Measurements from ENCODE around the gene SOX13.
A peak's percentile ranks its signal among the peaks of the same experiment; 100 is the strongest.

SOX13 gene

GRCh38 chr1:204154568-204155255 lies 81.8 kb downstream of the SOX13 start:
- DNase-seq = peak; percentile 17

- no peak for DNase-seq
Measured at GRCh38 chr1:204155881-204156280, 83.0 kb downstream of the SOX13 start.

GRCh38 chr1:204157962-204158361 lies 85.0 kb downstream of the SOX13 start:
- no peak for DNase-seq

- DNase-seq = no peak
Measured at GRCh38 chr1:204161609-204162493, 88.9 kb downstream of the SOX13 start.

GRCh38 chr1:204162494-204163074 lies 89.7 kb downstream of the SOX13 start:
- DNase-seq = peak; percentile 80

- DNase-seq = no peak
Measured at GRCh38 chr1:204166219-204166618, 93.3 kb downstream of the SOX13 start, which contains the start of gene REN. TSS of gene REN (minus strand) at chr1:204166337. CDS start at chr1:204166293, 44 bp downstream.

GRCh38 chr1:204167730-204168129 lies 94.8 kb downstream of the SOX13 start:
- DNase-seq = no peak

GRCh38 chr1:204169858-204170257 lies 96.9 kb downstream of the SOX13 start:
- DNase-seq = no peak

- no peak for DNase-seq
Measured at GRCh38 chr1:204170494-204171155, 97.7 kb downstream of the SOX13 start.

GRCh38 chr1:204171751-204172178 lies 98.8 kb downstream of the SOX13 start:
- no peak for DNase-seq

GRCh38 chr1:204172404-204173029 lies 99.6 kb downstream of the SOX13 start:
- no peak for DNase-seq

GRCh38 chr1:204174958-204175357 lies 102.0 kb downstream of the SOX13 start:
- DNase-seq = no peak

- no peak for DNase-seq
Measured at GRCh38 chr1:204176049-204176448, 103.1 kb downstream of the SOX13 start.

- no peak for DNase-seq
Measured at GRCh38 chr1:204177133-204177532, 104.2 kb downstream of the SOX13 start.

Measured in NCI-H1092 (cell line).